ENCODE measurements around the gene OGA. TPM values are rescaled to one million over a fixed set of nuclear protein-coding genes. Genes with fewer than 3 reads are reported as not detected.

OGA gene
- total and polyA plus RNA-seq, 2 of the 8 experiments (the other 6 are each of a cell fraction or from before 2014, with no cell fraction given) = 31.2 to 107 TPM

- TF ChIP-seq SAP30 (IDR thresholded peaks at IDR 0.05; ENCODE audit: insufficient read depth, insufficient replicate concordance, low read length) (no peak), ATF3 (IDR thresholded peaks at IDR 0.05; ENCODE audit: insufficient read depth, low read depth, low read length) (no peak)
Measured at GRCh38 chr10:101816376-101816775, 1.9 kb downstream of the OGA start (continued).

Measured in H1 (cell line).